NB4 (cell line): Measurements from ENCODE around the gene ALDOB.

Source experiments
- CTCF ChIP-seq: IDR thresholded peaks from one replicate; pipeline ENCODE4 v1.5.1; 2012; ENCODE audit warnings: low read depth, low read length
- POLR2A ChIP-seq: IDR thresholded peaks from 2 replicates; pipeline ENCODE4 v1.6.1; 2011; ENCODE audit warnings: mild to moderate bottlenecking; ENCODE audit not compliant: insufficient read length; ENCODE audit errors: extremely low read depth

GRCh38 chr9:101372327-101373118, 63.1 kb downstream of the ALDOB start:
- TF ChIP-seq CTCF = no peak
- no peak for TF ChIP-seq POLR2A
